Cardiac muscle cell (in vitro differentiated cells and primary cell): Measurements from ENCODE around the gene SFTPB. TPM values are rescaled to one million over a fixed set of nuclear protein-coding genes. Genes with fewer than 3 reads are reported as not detected.
"Not testable (repeated sequence)": the region's sequence is repeated elsewhere in the genome, so short reads cannot be mapped to it uniquely, and the experiment has no call there.

ENCODE experiments used
- DNase-seq, 2 donors: peaks; one replicate each; pipeline versions ENCODE4 v3.0.0 to v3.0.0-alpha.2; 2010 to 2017; ENCODE audit warnings: low read depth in 1 of 2, low spot score in 1 of 2
- H3K27ac ChIP-seq: fragments of 200-600 bp; sonication (generic); 2 replicates; pipeline ENCODE4 v1.5.1; 2016
- H3K27me3 ChIP-seq: fragments of 200-600 bp; sonication (generic); 2 replicates; pipeline ENCODE4 v1.6.0; 2016; ENCODE audit warnings: control low read depth
- H3K36me3 ChIP-seq: fragments of 200-600 bp; sonication (generic); 2 replicates; pipeline ENCODE4 v1.5.1; 2016; ENCODE audit warnings: control low read depth
- H3K4me1 ChIP-seq: fragments of 200-600 bp; sonication (generic); 2 replicates; pipeline ENCODE4 v1.8.1; 2017; ENCODE audit warnings: low read depth, mild to moderate bottlenecking, mixed run types
- H3K4me3 ChIP-seq: fragments of 200-600 bp; sonication (generic); 2 replicates; pipeline ENCODE4 v1.5.1; 2016; ENCODE audit warnings: mild to moderate bottlenecking
- H3K9me3 ChIP-seq: fragments of 200-600 bp; sonication (generic); 2 replicates; pipeline ENCODE4 v1.5.1; 2017; ENCODE audit warnings: low read depth, mild to moderate bottlenecking, control low read depth
- polyA plus RNA-seq: library from polyadenylated mRNA; unstranded; fragments of >200 nt; fragmentation: Nextera tagmentation; extraction: Ambion mirVana; gene quantifications from 2 replicates; pipeline ENCODE4 v1.2.1, GENCODE V29; 2016
- total RNA-seq: library from RNA; depleted of rRNA; stranded (reverse); fragments of >200 nt; gene quantifications from 2 replicates; pipeline ENCODE4 v1.2.3, GENCODE V29; 2016
- TF ChIP-seq, protein P1 (sequence below): IDR thresholded peaks from 2 replicates; pipeline ENCODE4 v1.5.1; 2012; ENCODE audit warnings: low read depth, mild to moderate bottlenecking, low read length

The SFTPB gene
- total and polyA plus RNA-seq, 2 experiments from 2014 or later = not detected

DNA sequence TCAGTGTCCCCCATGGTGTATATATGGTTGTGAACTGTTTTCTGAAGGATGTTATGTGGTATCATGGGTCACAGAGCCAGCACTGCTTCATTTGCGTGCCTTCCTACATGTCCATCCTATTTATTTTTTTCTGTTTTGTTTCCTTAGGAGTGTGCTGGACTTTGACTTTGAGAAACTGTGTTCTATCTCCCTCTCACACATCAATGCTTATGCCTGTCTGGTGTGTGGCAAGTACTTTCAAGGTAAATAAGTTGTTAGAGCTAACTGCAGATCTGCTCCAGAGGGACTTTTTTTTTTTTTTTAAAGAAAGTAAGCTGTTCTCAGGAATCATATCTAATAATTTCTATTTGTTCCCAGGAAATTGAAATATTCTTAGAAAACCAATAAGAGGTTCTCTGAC, 46.7 kb downstream of the SFTPB start:
- Histone ChIP-seq H3K4me3 (no peak overlapping the region), H3K36me3 (peaks cover 45% of the 10 kb centered on the region), H3K4me1 (peaks cover 7% of the 10 kb centered on the region), H3K27ac (no peak overlapping the region), H3K27me3 (no peaks in the 10 kb centered on the region), H3K9me3 (no peaks in the 10 kb centered on the region)
- TF ChIP-seq, protein P1, sequence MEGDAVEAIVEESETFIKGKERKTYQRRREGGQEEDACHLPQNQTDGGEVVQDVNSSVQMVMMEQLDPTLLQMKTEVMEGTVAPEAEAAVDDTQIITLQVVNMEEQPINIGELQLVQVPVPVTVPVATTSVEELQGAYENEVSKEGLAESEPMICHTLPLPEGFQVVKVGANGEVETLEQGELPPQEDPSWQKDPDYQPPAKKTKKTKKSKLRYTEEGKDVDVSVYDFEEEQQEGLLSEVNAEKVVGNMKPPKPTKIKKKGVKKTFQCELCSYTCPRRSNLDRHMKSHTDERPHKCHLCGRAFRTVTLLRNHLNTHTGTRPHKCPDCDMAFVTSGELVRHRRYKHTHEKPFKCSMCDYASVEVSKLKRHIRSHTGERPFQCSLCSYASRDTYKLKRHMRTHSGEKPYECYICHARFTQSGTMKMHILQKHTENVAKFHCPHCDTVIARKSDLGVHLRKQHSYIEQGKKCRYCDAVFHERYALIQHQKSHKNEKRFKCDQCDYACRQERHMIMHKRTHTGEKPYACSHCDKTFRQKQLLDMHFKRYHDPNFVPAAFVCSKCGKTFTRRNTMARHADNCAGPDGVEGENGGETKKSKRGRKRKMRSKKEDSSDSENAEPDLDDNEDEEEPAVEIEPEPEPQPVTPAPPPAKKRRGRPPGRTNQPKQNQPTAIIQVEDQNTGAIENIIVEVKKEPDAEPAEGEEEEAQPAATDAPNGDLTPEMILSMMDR = no peak
- no peak for DNase-seq

DNA sequence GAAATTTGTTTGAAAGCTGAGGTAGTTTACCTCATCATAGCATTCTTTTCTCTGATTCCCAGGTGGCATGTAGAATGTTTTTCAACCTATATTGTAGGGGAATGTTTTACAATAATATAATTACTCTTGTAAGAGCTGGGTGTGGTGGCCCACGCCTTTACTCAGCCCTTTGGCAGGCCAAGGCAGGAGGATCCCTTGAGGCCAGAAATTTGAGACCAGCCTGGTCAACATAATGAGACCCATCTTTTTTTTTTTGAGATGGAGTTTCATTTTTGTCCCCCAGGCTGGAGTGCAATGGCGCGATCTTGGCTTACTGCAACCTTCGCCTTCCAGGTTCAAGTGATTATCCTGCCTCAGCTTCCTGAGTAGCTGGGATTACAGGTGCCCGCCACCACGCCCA, 48.4 kb downstream of the SFTPB start:
- Histone ChIP-seq H3K36me3 (peaks cover 35% of the 10 kb centered on the region), H3K4me1 (peaks cover 7% of the 10 kb centered on the region), H3K27me3 (no peaks in the 10 kb centered on the region), H3K9me3 (no peaks in the 10 kb centered on the region), H3K4me3 (no peak overlapping the region), H3K27ac (no peak overlapping the region)
- TF ChIP-seq, protein P1 = no peak
- DNase-seq = no peak

- H3K27me3 ChIP-seq, H3K4me1 ChIP-seq, H3K27ac ChIP-seq, H3K9me3 ChIP-seq, H3K4me3 ChIP-seq, DNase-seq: not testable (repeated sequence)
- H3K36me3 ChIP-seq = peaks cover 18% of the 10 kb centered on the region
These were observed 50.3 kb downstream of the SFTPB start for GRCh38 chr2:85617723-85618122.

- TF ChIP-seq, protein P1 = no peak
- Histone ChIP-seq H3K36me3 (peaks cover 5% of the 10 kb centered on the region), H3K4me1 (peaks cover 10% of the 10 kb centered on the region), H3K9me3 (no peaks in the 10 kb centered on the region), H3K27ac (peak overlapping the region; percentile 85), H3K4me3 (no peak overlapping the region), H3K27me3 (no peaks in the 10 kb centered on the region)
- DNase-seq = no peak
These were observed 52.6 kb downstream of the SFTPB start for GRCh38 chr2:85615413-85615728.

DNA sequence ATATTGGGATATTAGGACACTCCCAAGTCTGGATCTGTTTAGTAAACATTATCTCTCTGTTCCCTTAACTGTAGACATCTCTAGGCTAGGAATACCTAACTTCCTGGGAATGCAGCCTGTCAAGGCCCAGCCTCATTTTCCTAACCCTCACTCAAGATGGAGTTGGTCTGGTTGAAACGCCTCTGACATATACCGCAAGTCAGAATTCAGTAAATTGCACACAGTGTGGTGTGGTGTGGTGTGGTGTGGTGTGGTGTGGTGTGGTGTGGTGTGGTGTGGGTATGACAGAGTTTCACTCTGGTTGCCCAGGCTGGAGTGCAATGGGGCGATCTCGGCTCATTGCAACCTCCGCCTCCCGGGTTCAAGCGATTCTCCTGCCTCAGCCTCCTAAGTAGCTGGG, 53.2 kb downstream of the SFTPB start:
- not testable (repeated sequence) for H3K36me3 ChIP-seq, H3K27me3 ChIP-seq, H3K27ac ChIP-seq, DNase-seq, H3K4me1 ChIP-seq, H3K9me3 ChIP-seq, H3K4me3 ChIP-seq

GRCh38 chr2:85613717-85614515, 54.1 kb downstream of the SFTPB start:
- Histone ChIP-seq H3K27ac (peak overlapping the region; percentile 12), H3K36me3 (peaks cover 3% of the 10 kb centered on the region), H3K4me1 (peaks cover 10% of the 10 kb centered on the region), H3K27me3 (no peaks in the 10 kb centered on the region), H3K9me3 (no peaks in the 10 kb centered on the region), H3K4me3 (no peak overlapping the region)
- TF ChIP-seq, protein P1 = no peak
- DNase-seq = no peak
